HCT116 (cell line): ENCODE data around the gene MSL3. TPM values are rescaled to one million over a fixed set of nuclear protein-coding genes. Genes with fewer than 3 reads are reported as not detected.

ENCODE experiments used
- ATAC-seq: fragments of 200-7000 bp; cut with Tn5 transposase; 2 replicates; pipeline ENCODE4 v1.9.1; 2020; ENCODE audit warnings: mild to moderate bottlenecking, moderate library complexity
- BruUV-seq: library from RNA; stranded (reverse); fragments of 400-500 nt; replicated peaks from 2 replicates; lab custom pipeline; 2021; lab: Mats Ljungman, UMichigan
- CTCF ChIA-PET: fragments of 300-600 bp; sonication (Branson Sonifier 250); formaldehyde crosslinking; loops from one replicate; lab custom pipeline; 2021; ENCODE audit warnings: antibody characterized with exemption; lab: Charles Lee
- POLR2A ChIA-PET: fragments of 300-600, 350-600 bp; sonication (Branson Sonifier 250); formaldehyde crosslinking; loops from one replicate; lab custom pipeline; 2021; ENCODE audit warnings: antibody characterized with exemption; lab: Charles Lee
- RAD21 ChIA-PET, 2 experiments: fragments of 300-600 bp; sonication (Branson Sonifier 250); formaldehyde crosslinking; loops; one replicate each; lab custom pipeline; 2023; ENCODE audit warnings: low total read pairs in 2 of 2; ENCODE audit not compliant: uncharacterized antibody in 2 of 2, unreplicated experiment in 2 of 2, low non-redundant PET in 1 of 2; lab: Charles Lee
- DNase-seq: peaks from one replicate; pipeline ENCODE4 v3.0.0-alpha.2; 2010; ENCODE audit warnings: low read depth, low spot score
- H2AFZ ChIP-seq: fragments of 200-600 bp; shearing (Covaris generic), sonication (generic); 2 replicates; pipeline ENCODE4 v1.6.1; 2017; ENCODE audit warnings: low read depth, mixed run types, mixed read lengths, antibody characterized with exemption, low read length; ENCODE audit not compliant: poor library complexity, severe bottlenecking
- H3K27ac ChIP-seq: 2 replicates; pipeline ENCODE4 v1.5.1; 2012; ENCODE audit warnings: low read depth, low read length
- H3K27me3 ChIP-seq: fragments of 200-600 bp; sonication (generic); 2 replicates; pipeline ENCODE4 v1.6.1; 2016; ENCODE audit warnings: mixed run types, low read length, mixed read lengths; ENCODE audit not compliant: insufficient read depth
- H3K36me3 ChIP-seq, 2 experiments: fragments of 200-500 bp in 1 of 2; fragments of 200-600 bp in 1 of 2; sonication (Bioruptor generic) in 1 of 2; sonication (generic) in 1 of 2; 2 replicates each; pipeline versions ENCODE4 v1.5.1 to v1.6.1; 2014 to 2016; ENCODE audit warnings: low read length in 2 of 2, inconsistent platforms in 1 of 2, mixed read lengths in 1 of 2, mixed run types in 1 of 2; ENCODE audit not compliant: insufficient read depth in 2 of 2, control insufficient read depth in 1 of 2
- H3K4me1 ChIP-seq, 2 experiments: fragments of 200-600 bp in 1 of 2; sonication (generic) in 1 of 2; 2 replicates each; pipeline versions ENCODE4 v1.5.1 to v1.6.1; 2012 to 2017; ENCODE audit warnings: low read length in 2 of 2, inconsistent platforms in 1 of 2, mild to moderate bottlenecking in 1 of 2, mixed read lengths in 1 of 2, mixed run types in 1 of 2, moderate library complexity in 1 of 2; ENCODE audit not compliant: insufficient read depth in 2 of 2, control insufficient read depth in 1 of 2
- H3K4me2 ChIP-seq: fragments of 200-600 bp; sonication (generic); 2 replicates; pipeline ENCODE4 v1.6.1; 2017; ENCODE audit warnings: mixed run types, low read length, mixed read lengths
- H3K4me3 ChIP-seq, 2 experiments: fragments of 200-600 bp in 1 of 2; sonication (generic) in 1 of 2; replicated peaks in 1 of 2; 2 replicates each; pipeline ENCODE4 v1.5.1; 2011 to 2016; ENCODE audit warnings: low read length in 2 of 2, control low read depth in 1 of 2, low read depth in 1 of 2, mild to moderate bottlenecking in 1 of 2, mixed read lengths in 1 of 2, mixed run types in 1 of 2
- H3K79me2 ChIP-seq: fragments of 200-600 bp; sonication (generic); 2 replicates; pipeline ENCODE4 v1.6.1; 2017; ENCODE audit warnings: mild to moderate bottlenecking, mixed run types, low read length, moderate library complexity, mixed read lengths; ENCODE audit not compliant: insufficient read depth
- H3K9ac ChIP-seq: fragments of 200-600 bp; sonication (generic); 2 replicates; pipeline ENCODE4 v1.6.1; 2016; ENCODE audit warnings: low read length, mixed read lengths
- H3K9me2 ChIP-seq: fragments of 200-600 bp; sonication (generic), shearing (Covaris generic); 2 replicates; pipeline ENCODE4 v1.6.1; 2017; ENCODE audit warnings: mixed run types, mild to moderate bottlenecking, moderate library complexity; ENCODE audit not compliant: insufficient read depth
- H3K9me3 ChIP-seq, 2 experiments: fragments of 200-500 bp in 1 of 2; fragments of 200-600 bp in 1 of 2; sonication (Bioruptor generic) in 1 of 2; sonication (generic) in 1 of 2; 2 replicates each; pipeline ENCODE4 v1.6.1; 2014 to 2017; ENCODE audit warnings: low read length in 2 of 2, mixed read lengths in 2 of 2, inconsistent platforms in 1 of 2, low read depth in 1 of 2, mild to moderate bottlenecking in 1 of 2, mixed run types in 1 of 2, moderate library complexity in 1 of 2; ENCODE audit not compliant: control insufficient read depth in 1 of 2, insufficient read depth in 1 of 2
- H4K20me1 ChIP-seq: fragments of 200-600 bp; sonication (generic), shearing (Covaris generic); 2 replicates; pipeline ENCODE4 v1.6.1; 2017; ENCODE audit warnings: mixed run types, mild to moderate bottlenecking, moderate library complexity; ENCODE audit not compliant: insufficient read depth
- CEBPB ChIP-seq: IDR thresholded peaks from 2 replicates; pipeline ENCODE4 v1.6.1; 2012; ENCODE audit warnings: low read depth
- ELF1 ChIP-seq: IDR thresholded peaks from 2 replicates; pipeline ENCODE4 v1.6.1; 2012; ENCODE audit warnings: low read depth, borderline replicate concordance
- FOSL1 ChIP-seq: IDR thresholded peaks from 2 replicates; pipeline ENCODE4 v1.6.1; 2012; ENCODE audit warnings: low read depth
- POLR2A ChIP-seq: IDR thresholded peaks from 2 replicates; pipeline ENCODE4 v1.7.0; 2011; ENCODE audit warnings: borderline replicate concordance; ENCODE audit not compliant: insufficient read depth, insufficient read length; ENCODE audit errors: extremely low read depth
- POLR2AphosphoS5 ChIP-seq: IDR thresholded peaks from 2 replicates; pipeline ENCODE4 v1.6.1; 2011; ENCODE audit warnings: mild to moderate bottlenecking, low read depth, low read length, moderate library complexity
- REST ChIP-seq: IDR thresholded peaks from 2 replicates; pipeline ENCODE4 v1.6.1; 2012; ENCODE audit warnings: low read depth
- YY1 ChIP-seq: IDR thresholded peaks from 2 replicates; pipeline ENCODE4 v1.6.1; 2011; ENCODE audit warnings: low read length, low read depth, moderate library complexity, mild to moderate bottlenecking; ENCODE audit not compliant: insufficient replicate concordance; ENCODE audit errors: extremely low read depth
- ZFX ChIP-seq: fragments of 450-650 bp; IDR thresholded peaks from 2 replicates; pipeline ENCODE4 v1.6.1; 2017
- ZNF274 ChIP-seq: fragments of 200-500 bp; sonication (Bioruptor generic); IDR thresholded peaks from 2 replicates; pipeline ENCODE4 v1.6.1; 2014; ENCODE audit warnings: mild to moderate bottlenecking, low read depth, low read length, inconsistent platforms
- intact Hi-C: fragments of 100-400 bp; cut with micrococcal nuclease; formaldehyde crosslinking; loops from 2 replicates; pipeline ENCODE4 v1.10.0; 2022
- total RNA-seq: library from RNA; stranded (reverse); gene quantifications from one replicate; pipeline ENCODE4 v1.2.1, GENCODE V29; 2021; ENCODE audit not compliant: unreplicated experiment
- TF ChIP-seq, protein P1 (sequence below): IDR thresholded peaks from 2 replicates; pipeline ENCODE4 v1.6.1; 2011; ENCODE audit warnings: mild to moderate bottlenecking, low read length, moderate library complexity; ENCODE audit not compliant: insufficient replicate concordance; ENCODE audit errors: extremely low read depth
- TF ChIP-seq, protein P2 (sequence below), 3 experiments: fragments of 200-600 bp in 1 of 3; sonication (generic) in 1 of 3; IDR thresholded peaks in 2 of 3; conservative IDR thresholded peaks in 1 of 3; 2 replicates each; pipeline ENCODE4 v1.5.1; 2012 to 2017; ENCODE audit warnings: low read depth in 2 of 3, low read length in 2 of 3, antibody characterized with exemption in 1 of 3, borderline replicate concordance in 1 of 3, control low read depth in 1 of 3, mild to moderate bottlenecking in 1 of 3, mixed read lengths in 1 of 3, mixed run types in 1 of 3, moderate library complexity in 1 of 3; ENCODE audit not compliant: insufficient read depth in 1 of 3

MSL3 gene
- total RNA-seq, 1 experiment from 2014 or later = 12.0 TPM

DNA sequence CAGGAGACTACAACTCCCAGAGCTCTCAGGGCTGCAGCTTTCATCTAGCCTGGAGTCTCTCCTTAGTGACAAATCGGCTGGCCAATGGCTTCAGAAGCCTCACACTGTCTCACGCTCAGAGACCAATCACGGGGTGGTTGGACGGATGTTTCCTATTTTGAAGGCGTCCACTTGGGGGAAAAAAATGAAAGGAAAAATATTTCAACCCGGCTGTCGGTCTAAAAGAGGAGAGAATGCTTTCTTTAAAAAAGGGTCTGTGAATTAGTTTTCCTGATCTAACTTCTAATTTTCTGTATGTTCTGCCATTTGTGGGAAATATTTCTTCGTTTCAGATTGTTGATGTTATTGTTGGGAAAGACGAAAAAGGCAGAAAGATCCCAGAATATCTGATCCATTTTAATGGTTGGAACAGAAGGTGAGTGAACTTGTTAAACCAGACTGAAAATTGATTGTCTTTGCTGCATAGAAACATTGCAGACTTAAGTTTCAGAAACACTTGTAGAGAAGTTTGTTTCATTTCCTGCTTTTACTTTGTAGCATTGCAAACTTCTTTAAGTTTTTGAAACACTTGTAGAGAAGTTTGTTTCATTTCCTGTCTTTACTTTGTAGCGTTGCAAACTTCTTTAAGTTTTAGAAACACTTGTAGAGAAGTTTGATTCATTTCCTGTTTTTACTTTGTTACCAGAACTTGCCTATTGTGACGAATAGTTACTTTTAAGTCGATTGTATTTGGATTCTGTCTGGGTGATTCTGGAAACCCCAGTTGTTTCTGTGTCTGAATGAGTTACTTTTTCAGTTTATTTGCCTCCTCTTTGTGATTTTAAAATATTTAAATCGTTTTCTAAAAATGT, 1.6 kb downstream of the MSL3 start (continued):
- TF ChIP-seq, protein P1, sequence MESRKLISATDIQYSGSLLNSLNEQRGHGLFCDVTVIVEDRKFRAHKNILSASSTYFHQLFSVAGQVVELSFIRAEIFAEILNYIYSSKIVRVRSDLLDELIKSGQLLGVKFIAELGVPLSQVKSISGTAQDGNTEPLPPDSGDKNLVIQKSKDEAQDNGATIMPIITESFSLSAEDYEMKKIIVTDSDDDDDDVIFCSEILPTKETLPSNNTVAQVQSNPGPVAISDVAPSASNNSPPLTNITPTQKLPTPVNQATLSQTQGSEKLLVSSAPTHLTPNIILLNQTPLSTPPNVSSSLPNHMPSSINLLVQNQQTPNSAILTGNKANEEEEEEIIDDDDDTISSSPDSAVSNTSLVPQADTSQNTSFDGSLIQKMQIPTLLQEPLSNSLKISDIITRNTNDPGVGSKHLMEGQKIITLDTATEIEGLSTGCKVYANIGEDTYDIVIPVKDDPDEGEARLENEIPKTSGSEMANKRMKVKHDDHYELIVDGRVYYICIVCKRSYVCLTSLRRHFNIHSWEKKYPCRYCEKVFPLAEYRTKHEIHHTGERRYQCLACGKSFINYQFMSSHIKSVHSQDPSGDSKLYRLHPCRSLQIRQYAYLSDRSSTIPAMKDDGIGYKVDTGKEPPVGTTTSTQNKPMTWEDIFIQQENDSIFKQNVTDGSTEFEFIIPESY = no peak
- TF ChIP-seq REST (no peak), YY1 (no peak)

DNA sequence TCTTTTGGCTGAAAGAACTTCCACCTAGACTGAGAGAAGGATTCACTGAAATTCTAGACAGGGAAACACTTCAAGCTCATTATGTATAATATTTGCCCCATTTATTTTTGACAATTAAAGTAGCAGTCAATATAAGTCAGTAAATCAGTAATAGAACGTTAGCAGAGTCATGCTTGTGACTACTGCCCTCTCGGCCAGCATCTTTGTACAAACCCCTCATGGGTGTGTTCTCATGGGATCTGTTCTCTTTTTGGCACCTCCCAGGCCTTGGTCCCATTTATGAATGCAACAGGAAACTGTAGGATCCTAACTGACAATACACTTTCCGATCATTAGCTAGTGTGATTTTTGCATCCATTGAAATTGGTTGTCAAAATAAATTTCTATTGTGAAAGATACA, 2.9 kb downstream of the MSL3 start:
- Histone ChIP-seq H2AFZ (no peak overlapping the region), H3K4me1 (peaks cover 0 to 4% of the 10 kb centered on the region in 2 experiments; a peak in 1 of 4 replicates), H3K9ac (no peak overlapping the region), H3K27ac (no peak overlapping the region), H3K27me3 (no peaks in the 10 kb centered on the region), H3K36me3 (no peaks in the 10 kb centered on the region; a peak in 1 of 4 replicates), H4K20me1 (no peaks in the 10 kb centered on the region), H3K79me2 (no peaks in the 10 kb centered on the region), H3K4me2 (no peak overlapping the region), H3K9me3 (no peaks in the 10 kb centered on the region), H3K4me3 (no peak overlapping the region), H3K9me2 (no peaks in the 10 kb centered on the region)
- DNase-seq (no peak), ATAC-seq (no peak)
- BruUV-seq = no TSS peak
- POLR2A ChIA-PET = no interaction called here
- intact Hi-C loops = no loop called here
- RAD21 ChIA-PET = no interaction called here
- CTCF ChIA-PET = no interaction called here
- TF ChIP-seq FOSL1 (no peak), REST (no peak), ZNF274 (no peak), CEBPB (no peak), POLR2AphosphoS5 (no peak), POLR2A (no peak), ELF1 (no peak), ZFX (no peak)
- TF ChIP-seq, protein P2, sequence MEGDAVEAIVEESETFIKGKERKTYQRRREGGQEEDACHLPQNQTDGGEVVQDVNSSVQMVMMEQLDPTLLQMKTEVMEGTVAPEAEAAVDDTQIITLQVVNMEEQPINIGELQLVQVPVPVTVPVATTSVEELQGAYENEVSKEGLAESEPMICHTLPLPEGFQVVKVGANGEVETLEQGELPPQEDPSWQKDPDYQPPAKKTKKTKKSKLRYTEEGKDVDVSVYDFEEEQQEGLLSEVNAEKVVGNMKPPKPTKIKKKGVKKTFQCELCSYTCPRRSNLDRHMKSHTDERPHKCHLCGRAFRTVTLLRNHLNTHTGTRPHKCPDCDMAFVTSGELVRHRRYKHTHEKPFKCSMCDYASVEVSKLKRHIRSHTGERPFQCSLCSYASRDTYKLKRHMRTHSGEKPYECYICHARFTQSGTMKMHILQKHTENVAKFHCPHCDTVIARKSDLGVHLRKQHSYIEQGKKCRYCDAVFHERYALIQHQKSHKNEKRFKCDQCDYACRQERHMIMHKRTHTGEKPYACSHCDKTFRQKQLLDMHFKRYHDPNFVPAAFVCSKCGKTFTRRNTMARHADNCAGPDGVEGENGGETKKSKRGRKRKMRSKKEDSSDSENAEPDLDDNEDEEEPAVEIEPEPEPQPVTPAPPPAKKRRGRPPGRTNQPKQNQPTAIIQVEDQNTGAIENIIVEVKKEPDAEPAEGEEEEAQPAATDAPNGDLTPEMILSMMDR (IDR thresholded peaks at IDR 0.05 in 2 of 3, conservative IDR thresholded peaks at IDR 0.05 in 1 of 3; ENCODE audit: borderline replicate concordance in 1 of 3, insufficient read depth in 1 of 3, low read depth in 2 of 3, low read length in 2 of 3) = no peak
